SU-DHL-6 (cell line): ENCODE results near the gene GRIN2D.

ENCODE experiments used
- CTCF ChIP-seq: fragments of 200-600 bp; sonication (generic); IDR thresholded peaks from one replicate; pipeline ENCODE4 v1.5.1; 2017; ENCODE audit warnings: antibody characterized with exemption, mild to moderate bottlenecking, low read length, moderate library complexity; ENCODE audit not compliant: insufficient read depth, poor library complexity, severe bottlenecking
- EZH2phosphoT487 ChIP-seq: fragments of 200-600 bp; sonication (generic), shearing (Covaris generic); conservative IDR thresholded peaks from 2 replicates; pipeline ENCODE4 v1.6.1; 2018; ENCODE audit warnings: mild to moderate bottlenecking, antibody characterized with exemption, low read length, moderate library complexity, mixed read lengths

GRCh38 chr19:48418317-48419064 lies 25.0 kb downstream of the GRIN2D start:
- TF ChIP-seq CTCF (no peak), EZH2phosphoT487 (no peak)
